Karpas-422 (cell line): ENCODE results near the gene AP5S1. TPM values are rescaled to one million over a fixed set of nuclear protein-coding genes. Genes with fewer than 3 reads are reported as not detected.
A peak's percentile ranks its signal among the peaks of the same experiment; 100 is the strongest.

ENCODE experiments used
- DNase-seq: peaks from one replicate; pipeline ENCODE4 v3.0.0-alpha.2; 2015
- H2AFZ ChIP-seq: fragments of 200-600 bp; sonication (generic); 2 replicates; pipeline ENCODE4 v1.6.1; 2014; ENCODE audit warnings: antibody characterized with exemption, low read length, mixed read lengths
- H3K27ac ChIP-seq: fragments of 200-600 bp; sonication (generic); 2 replicates; pipeline ENCODE4 v1.5.1; 2014; ENCODE audit warnings: mild to moderate bottlenecking, low read length, moderate library complexity
- H3K27me3 ChIP-seq: fragments of 200-600 bp; sonication (generic); 2 replicates; pipeline ENCODE4 v1.6.1; 2014; ENCODE audit warnings: low read length, mixed read lengths
- H3K36me3 ChIP-seq: fragments of 200-600 bp; sonication (generic); 2 replicates; pipeline ENCODE4 v1.6.1; 2014; ENCODE audit warnings: low read length, mixed read lengths; ENCODE audit not compliant: insufficient read depth
- H3K4me1 ChIP-seq: fragments of 200-600 bp; sonication (generic); 2 replicates; pipeline ENCODE4 v1.6.1; 2014; ENCODE audit warnings: mild to moderate bottlenecking, low read length, mixed read lengths
- H3K4me2 ChIP-seq: fragments of 200-600 bp; sonication (generic); 2 replicates; pipeline ENCODE4 v1.6.1; 2014; ENCODE audit warnings: low read length, low read depth, mild to moderate bottlenecking; ENCODE audit not compliant: poor library complexity, severe bottlenecking
- H3K4me3 ChIP-seq: fragments of 200-600 bp; sonication (generic); 2 replicates; pipeline ENCODE4 v1.5.1; 2014; ENCODE audit warnings: mild to moderate bottlenecking, antibody characterized with exemption, low read length, mixed read lengths
- H3K79me2 ChIP-seq: fragments of 200-600 bp; sonication (generic); 2 replicates; pipeline ENCODE4 v1.6.1; 2014; ENCODE audit warnings: mild to moderate bottlenecking, low read length, mixed read lengths
- H3K9ac ChIP-seq: fragments of 200-600 bp; sonication (generic); 2 replicates; pipeline ENCODE4 v1.6.0; 2014; ENCODE audit warnings: low read length
- H3K9me2 ChIP-seq: fragments of 200-600 bp; sonication (generic), shearing (Covaris generic); replicated peaks from 2 replicates; pipeline ENCODE4 v1.6.0; 2014; ENCODE audit warnings: mild to moderate bottlenecking, low read length, moderate library complexity; ENCODE audit not compliant: insufficient read depth
- H3K9me3 ChIP-seq: fragments of 300-700, 200-600 bp; sonication (generic); 2 replicates; pipeline ENCODE4 v1.6.1; 2014; ENCODE audit warnings: low read length, mixed read lengths
- H4K20me1 ChIP-seq: fragments of 200-600 bp; sonication (generic); 2 replicates; pipeline ENCODE4 v1.6.1; 2014; ENCODE audit warnings: mild to moderate bottlenecking, antibody characterized with exemption, low read length, low read depth; ENCODE audit not compliant: insufficient read depth
- total RNA-seq: library from RNA; depleted of rRNA; stranded (reverse); fragments of >200 nt; shearing (Covaris generic); gene quantifications from 2 replicates; pipeline ENCODE4 v1.2.3, GENCODE V29; 2014; ENCODE audit warnings: low replicate concordance

Gene AP5S1
- total RNA-seq, 1 experiment from 2014 or later, result 7.1 TPM

- no peak overlapping the region for H2AFZ ChIP-seq
- no peak overlapping the region for H3K27ac ChIP-seq
- no peak for DNase-seq
Observed at GRCh38 chr20:3782597-3782996, 37.8 kb upstream of the AP5S1 start.

GRCh38 chr20:3783068-3783489, 37.3 kb upstream of the AP5S1 start:
- peak; percentile 56 for DNase-seq
- H4K20me1 ChIP-seq, result peaks cover 10% of the 10 kb centered on the region; the same call in 1 of the 2 replicates
- H3K4me2 ChIP-seq, result no peak overlapping the region
- H3K4me3 ChIP-seq, result no peak overlapping the region
- peaks cover 32% of the 10 kb centered on the region for H3K4me1 ChIP-seq
- no peak overlapping the region for H2AFZ ChIP-seq
- H3K9ac ChIP-seq, result no peak overlapping the region
- no peaks in the 10 kb centered on the region for H3K36me3 ChIP-seq
- H3K9me2 ChIP-seq, result no peaks in the 10 kb centered on the region
- H3K27ac ChIP-seq, result no peak overlapping the region
- H3K27me3 ChIP-seq, result no peaks in the 10 kb centered on the region
- H3K79me2 ChIP-seq, result peaks cover 16% of the 10 kb centered on the region
- H3K9me3 ChIP-seq, result no peaks in the 10 kb centered on the region

More at GRCh38 chr20:3782597-3782996, 37.8 kb upstream of the AP5S1 start:
- H3K79me2 ChIP-seq, result peaks cover 16% of the 10 kb centered on the region
- no peak overlapping the region for H3K9ac ChIP-seq
- H3K9me3 ChIP-seq, result no peaks in the 10 kb centered on the region
- no peaks in the 10 kb centered on the region for H3K27me3 ChIP-seq
- no peak overlapping the region for H3K4me3 ChIP-seq
- H3K9me2 ChIP-seq, result no peaks in the 10 kb centered on the region
- peaks cover 30% of the 10 kb centered on the region for H3K4me1 ChIP-seq
- H3K4me2 ChIP-seq, result no peak overlapping the region
- no peaks in the 10 kb centered on the region for H3K36me3 ChIP-seq
- peaks cover 10% of the 10 kb centered on the region; the same call in 1 of the 2 replicates for H4K20me1 ChIP-seq

- no peak for DNase-seq
- no peaks in the 10 kb centered on the region for H3K27me3 ChIP-seq
- no peak overlapping the region for H3K27ac ChIP-seq
- no peak overlapping the region for H3K4me2 ChIP-seq
- H4K20me1 ChIP-seq, result peaks cover 10% of the 10 kb centered on the region; the same call in 1 of the 2 replicates
- H3K9ac ChIP-seq, result no peak overlapping the region
- no peaks in the 10 kb centered on the region for H3K9me2 ChIP-seq
- H3K36me3 ChIP-seq, result no peaks in the 10 kb centered on the region
- peaks cover 16% of the 10 kb centered on the region for H3K79me2 ChIP-seq
- no peaks in the 10 kb centered on the region for H3K9me3 ChIP-seq
- peaks cover 32% of the 10 kb centered on the region for H3K4me1 ChIP-seq
- no peak overlapping the region for H3K4me3 ChIP-seq
- H2AFZ ChIP-seq, result no peak overlapping the region
Observed at GRCh38 chr20:3783511-3784195, 36.7 kb upstream of the AP5S1 start.

- no peak overlapping the region for H3K27ac ChIP-seq
- H3K9me3 ChIP-seq, result no peaks in the 10 kb centered on the region
- H2AFZ ChIP-seq, result no peak overlapping the region
- peaks cover 32% of the 10 kb centered on the region for H3K4me1 ChIP-seq
- no peak for DNase-seq
- no peak overlapping the region for H3K4me3 ChIP-seq
- peaks cover 10% of the 10 kb centered on the region; the same call in 1 of the 2 replicates for H4K20me1 ChIP-seq
- H3K9ac ChIP-seq, result no peak overlapping the region
- no peaks in the 10 kb centered on the region for H3K27me3 ChIP-seq
- no peaks in the 10 kb centered on the region for H3K9me2 ChIP-seq
- peak overlapping the region; percentile 39 for H3K4me2 ChIP-seq
- no peaks in the 10 kb centered on the region for H3K36me3 ChIP-seq
- peaks cover 16% of the 10 kb centered on the region for H3K79me2 ChIP-seq
Observed at GRCh38 chr20:3784216-3784853, 36.0 kb upstream of the AP5S1 start.

- no peak overlapping the region for H3K4me3 ChIP-seq
- H3K27me3 ChIP-seq, result no peaks in the 10 kb centered on the region
- H3K4me1 ChIP-seq, result peaks cover 32% of the 10 kb centered on the region
- H3K27ac ChIP-seq, result no peak overlapping the region
- no peaks in the 10 kb centered on the region for H3K36me3 ChIP-seq
- H3K9me3 ChIP-seq, result no peaks in the 10 kb centered on the region
- H3K4me2 ChIP-seq, result peak overlapping the region; percentile 39
- peaks cover 16% of the 10 kb centered on the region for H3K79me2 ChIP-seq
- peaks cover 10% of the 10 kb centered on the region; the same call in 1 of the 2 replicates for H4K20me1 ChIP-seq
- no peaks in the 10 kb centered on the region for H3K9me2 ChIP-seq
- no peak overlapping the region for H3K9ac ChIP-seq
- DNase-seq, result no peak
- H2AFZ ChIP-seq, result no peak overlapping the region
Observed at GRCh38 chr20:3784863-3785239, 35.5 kb upstream of the AP5S1 start.

- H3K4me2 ChIP-seq, result peak overlapping the region; percentile 82
Observed at GRCh38 chr20:3785240-3786125, 34.9 kb upstream of the AP5S1 start.

GRCh38 chr20:3786126-3786484, 34.2 kb upstream of the AP5S1 start:
- H4K20me1 ChIP-seq, result peaks cover 10% of the 10 kb centered on the region; the same call in 1 of the 2 replicates
- no peaks in the 10 kb centered on the region for H3K9me3 ChIP-seq
- peaks cover 16% of the 10 kb centered on the region for H3K79me2 ChIP-seq
- DNase-seq, result no peak
- no peak overlapping the region for H2AFZ ChIP-seq
- H3K4me2 ChIP-seq, result peak overlapping the region; percentile 82
- H3K27ac ChIP-seq, result no peak overlapping the region
- H3K4me1 ChIP-seq, result peaks cover 23% of the 10 kb centered on the region
- no peaks in the 10 kb centered on the region for H3K27me3 ChIP-seq
- no peaks in the 10 kb centered on the region for H3K36me3 ChIP-seq
- H3K9me2 ChIP-seq, result no peaks in the 10 kb centered on the region
- peak overlapping the region; percentile 77 for H3K9ac ChIP-seq
- H3K4me3 ChIP-seq, result peak overlapping the region; percentile 73

More at GRCh38 chr20:3785240-3786125, 34.9 kb upstream of the AP5S1 start:
- peaks cover 16% of the 10 kb centered on the region for H3K79me2 ChIP-seq
- no peak for DNase-seq
- no peaks in the 10 kb centered on the region for H3K9me2 ChIP-seq
- no peak overlapping the region for H3K27ac ChIP-seq
- peaks cover 29% of the 10 kb centered on the region for H3K4me1 ChIP-seq
- peaks cover 10% of the 10 kb centered on the region; the same call in 1 of the 2 replicates for H4K20me1 ChIP-seq
- no peaks in the 10 kb centered on the region for H3K9me3 ChIP-seq
- H3K36me3 ChIP-seq, result no peaks in the 10 kb centered on the region
- H3K9ac ChIP-seq, result peak overlapping the region; percentile 77
- H2AFZ ChIP-seq, result no peak overlapping the region
- H3K4me3 ChIP-seq, result peak overlapping the region; percentile 73; the same call in 1 of the 2 replicates
- no peaks in the 10 kb centered on the region for H3K27me3 ChIP-seq
